Measurements from ENCODE around the gene PRRC2A. TPM values are rescaled to one million over a fixed set of nuclear protein-coding genes. Genes with fewer than 3 reads are reported as not detected.
A peak's percentile ranks its signal among the peaks of the same experiment; 100 is the strongest.

Gene PRRC2A
- polyA plus RNA-seq, 1 donor: 184 TPM

- DNase-seq: peak; percentile 95
These were observed 44.4 kb downstream of the PRRC2A start, which contains the start of gene GPANK1 for GRCh38 chr6:31664790-31665500. Gene GPANK1 (minus strand): TSS chr6:31664997. CDS start chr6:31664478, 519 bp downstream.

GRCh38 chr6:31665501-31666336, 45.2 kb downstream of the PRRC2A start, which contains the start of gene CSNK2B:
Gene CSNK2B (plus strand): TSS chr6:31666080. CDS start chr6:31666832, 752 bp downstream.
- DNase-seq: peak; percentile 98

- DNase-seq: no peak
These were observed 45.9 kb downstream of the PRRC2A start for GRCh38 chr6:31666337-31666965.

GRCh38 chr6:31669676-31670075, 49.2 kb downstream of the PRRC2A start, which contains the start of gene LY6G5B:
Gene LY6G5B (plus strand): TSS chr6:31669976. CDS start chr6:31670951, 975 bp downstream.
- DNase-seq: no peak

- no peak for DNase-seq
These were observed 55.9 kb downstream of the PRRC2A start for GRCh38 chr6:31676322-31676903.

- no peak for DNase-seq
These were observed 56.4 kb downstream of the PRRC2A start for GRCh38 chr6:31676904-31677303.

GRCh38 chr6:31677955-31678354, 57.4 kb downstream of the PRRC2A start:
- no peak for DNase-seq

GRCh38 chr6:31680226-31681134, 60.0 kb downstream of the PRRC2A start, which contains the start of gene LY6G5C:
Gene LY6G5C (minus strand): TSS chr6:31681067. CDS start chr6:31680373, 694 bp downstream.
- peak; percentile 85 for DNase-seq

GRCh38 chr6:31681135-31681671, 60.7 kb downstream of the PRRC2A start:
- DNase-seq: peak; percentile 67

GRCh38 chr6:31683591-31683990, 63.1 kb downstream of the PRRC2A start:
- DNase-seq: no peak

- DNase-seq: no peak
These were observed 66.0 kb downstream of the PRRC2A start for GRCh38 chr6:31686483-31686882.

- DNase-seq: no peak
These were observed 66.8 kb downstream of the PRRC2A start for GRCh38 chr6:31687321-31687720.

Other genes with a start within 250 kb of the PRRC2A start
- gene MICA, start 217.1 kb upstream of the PRRC2A start, polyA plus RNA-seq (ENCODE audit: insufficient read length): 11.2 TPM
- 2.1 TPM for gene MICB, start 122.6 kb upstream of the PRRC2A start, polyA plus RNA-seq (ENCODE audit: insufficient read length)
- 11.9 TPM for gene MCCD1, start 91.8 kb upstream of the PRRC2A start, polyA plus RNA-seq (ENCODE audit: insufficient read length)
- 785 TPM for gene DDX39B, start 78.7 kb upstream of the PRRC2A start, polyA plus RNA-seq (ENCODE audit: insufficient read length)
- 8.6 TPM for gene ATP6V1G2, start 74.1 kb upstream of the PRRC2A start, polyA plus RNA-seq (ENCODE audit: insufficient read length)
- 15.7 TPM for gene NFKBIL1, start 73.1 kb upstream of the PRRC2A start, polyA plus RNA-seq (ENCODE audit: insufficient read length)
- gene LTA, start 48.4 kb upstream of the PRRC2A start, polyA plus RNA-seq (ENCODE audit: insufficient read length): 0.40 TPM
- gene TNF, start 45.1 kb upstream of the PRRC2A start, polyA plus RNA-seq (ENCODE audit: insufficient read length): 0.17 TPM
- 0.91 TPM for gene LTB, start 38.3 kb upstream of the PRRC2A start, polyA plus RNA-seq (ENCODE audit: insufficient read length)
- 2.6 TPM for gene LST1, start 34.4 kb upstream of the PRRC2A start, polyA plus RNA-seq (ENCODE audit: insufficient read length)
- not detected for gene NCR3, start 27.7 kb upstream of the PRRC2A start, polyA plus RNA-seq (ENCODE audit: insufficient read length)
- 60.5 TPM for gene AIF1, start 5.5 kb upstream of the PRRC2A start, polyA plus RNA-seq (ENCODE audit: insufficient read length)
- gene BAG6, start 31.9 kb downstream of the PRRC2A start, polyA plus RNA-seq (ENCODE audit: insufficient read length): 242 TPM
- 95.0 TPM for gene APOM, start 35.2 kb downstream of the PRRC2A start, polyA plus RNA-seq (ENCODE audit: insufficient read length)
- gene C6orf47, start 40.1 kb downstream of the PRRC2A start, polyA plus RNA-seq (ENCODE audit: insufficient read length): 18.2 TPM
- gene GPANK1, start 44.3 kb downstream of the PRRC2A start, polyA plus RNA-seq (ENCODE audit: insufficient read length): 27.5 TPM
- 237 TPM for gene CSNK2B, start 45.4 kb downstream of the PRRC2A start, polyA plus RNA-seq (ENCODE audit: insufficient read length)
- gene LY6G5B, start 49.3 kb downstream of the PRRC2A start, polyA plus RNA-seq (ENCODE audit: insufficient read length): 31.1 TPM
- gene LY6G5C, start 60.4 kb downstream of the PRRC2A start, polyA plus RNA-seq (ENCODE audit: insufficient read length): 2.7 TPM
- gene ABHD16A, start 82.6 kb downstream of the PRRC2A start, polyA plus RNA-seq (ENCODE audit: insufficient read length): 60.7 TPM
- 0.32 TPM for gene LY6G6F, start 86.2 kb downstream of the PRRC2A start, polyA plus RNA-seq (ENCODE audit: insufficient read length)
- gene LY6G6D, start 94.6 kb downstream of the PRRC2A start, polyA plus RNA-seq (ENCODE audit: insufficient read length): not detected
- 1.1 TPM for gene LY6G6C, start 101.0 kb downstream of the PRRC2A start, polyA plus RNA-seq (ENCODE audit: insufficient read length)
- gene MPIG6B, start 102.7 kb downstream of the PRRC2A start, polyA plus RNA-seq (ENCODE audit: insufficient read length): 1.7 TPM
- 148 TPM for gene DDAH2, start 108.6 kb downstream of the PRRC2A start, polyA plus RNA-seq (ENCODE audit: insufficient read length)
- 268 TPM for gene CLIC1, start 115.8 kb downstream of the PRRC2A start, polyA plus RNA-seq (ENCODE audit: insufficient read length)
- gene MSH5, start 119.3 kb downstream of the PRRC2A start, polyA plus RNA-seq (ENCODE audit: insufficient read length): 62.2 TPM
- 16.0 TPM for gene SAPCD1, start 141.9 kb downstream of the PRRC2A start, polyA plus RNA-seq (ENCODE audit: insufficient read length)
- 8.5 TPM for gene VWA7, start 156.6 kb downstream of the PRRC2A start, polyA plus RNA-seq (ENCODE audit: insufficient read length)
- gene VARS1, start 175.0 kb downstream of the PRRC2A start, polyA plus RNA-seq (ENCODE audit: insufficient read length): 69.7 TPM
- gene LSM2, start 186.3 kb downstream of the PRRC2A start, polyA plus RNA-seq (ENCODE audit: insufficient read length): 71.7 TPM
- 3.8 TPM for gene HSPA1L, start 194.6 kb downstream of the PRRC2A start, polyA plus RNA-seq (ENCODE audit: insufficient read length)
- 72.3 TPM for gene HSPA1A, start 194.8 kb downstream of the PRRC2A start, polyA plus RNA-seq (ENCODE audit: insufficient read length)
- 112 TPM for gene HSPA1B, start 207.0 kb downstream of the PRRC2A start, polyA plus RNA-seq (ENCODE audit: insufficient read length)
- 66.3 TPM for gene NEU1, start 242.1 kb downstream of the PRRC2A start, polyA plus RNA-seq (ENCODE audit: insufficient read length)